ENCODE data around the gene DNAH3.

Gene DNAH3

DNA sequence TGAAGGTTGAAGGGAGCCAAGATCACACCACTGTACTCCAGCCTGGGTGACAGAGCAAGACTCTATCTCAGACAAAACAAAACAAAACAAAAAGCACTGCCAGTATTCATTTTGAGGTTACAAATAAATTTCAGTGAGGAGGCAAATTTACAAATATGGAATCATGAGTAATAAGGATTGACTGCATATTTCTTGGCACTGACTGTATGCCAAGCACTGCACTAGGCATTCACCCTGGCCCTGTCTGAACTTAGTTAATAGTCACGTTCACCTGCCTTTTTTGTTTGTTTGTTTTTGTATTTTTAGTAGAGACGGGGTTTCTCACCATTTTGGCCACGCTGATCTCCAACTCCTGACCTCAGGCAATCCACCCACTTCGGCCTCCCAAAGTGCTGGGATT is 12.9 kb upstream of the DNAH3 start:
- no peak overlapping the region for H3K4me3 ChIP-seq (ENCODE audit: low read depth, low read length)
- no peak for DNase-seq (ENCODE audit: low read depth, low spot score)
- TF ChIP-seq, protein P1, sequence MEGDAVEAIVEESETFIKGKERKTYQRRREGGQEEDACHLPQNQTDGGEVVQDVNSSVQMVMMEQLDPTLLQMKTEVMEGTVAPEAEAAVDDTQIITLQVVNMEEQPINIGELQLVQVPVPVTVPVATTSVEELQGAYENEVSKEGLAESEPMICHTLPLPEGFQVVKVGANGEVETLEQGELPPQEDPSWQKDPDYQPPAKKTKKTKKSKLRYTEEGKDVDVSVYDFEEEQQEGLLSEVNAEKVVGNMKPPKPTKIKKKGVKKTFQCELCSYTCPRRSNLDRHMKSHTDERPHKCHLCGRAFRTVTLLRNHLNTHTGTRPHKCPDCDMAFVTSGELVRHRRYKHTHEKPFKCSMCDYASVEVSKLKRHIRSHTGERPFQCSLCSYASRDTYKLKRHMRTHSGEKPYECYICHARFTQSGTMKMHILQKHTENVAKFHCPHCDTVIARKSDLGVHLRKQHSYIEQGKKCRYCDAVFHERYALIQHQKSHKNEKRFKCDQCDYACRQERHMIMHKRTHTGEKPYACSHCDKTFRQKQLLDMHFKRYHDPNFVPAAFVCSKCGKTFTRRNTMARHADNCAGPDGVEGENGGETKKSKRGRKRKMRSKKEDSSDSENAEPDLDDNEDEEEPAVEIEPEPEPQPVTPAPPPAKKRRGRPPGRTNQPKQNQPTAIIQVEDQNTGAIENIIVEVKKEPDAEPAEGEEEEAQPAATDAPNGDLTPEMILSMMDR (IDR thresholded peaks at IDR 0.05; ENCODE audit: insufficient read depth, low read length, missing control alignments) = no peak
- POLR2A ChIA-PET = interaction anchor here (0.6 kb wide), 2 partner anchors 104 to 233 kb away, joined by 3 to 4 read pairs; no protein-coding TSS in a partner anchor
- CTCF ChIA-PET = interaction anchor here (1.1 to 2.0 kb wide), 3 partner anchors 10 to 357 kb away, joined by 3 to 6 read pairs (median 4); partner anchors contain the start of gene REXO5

DNA sequence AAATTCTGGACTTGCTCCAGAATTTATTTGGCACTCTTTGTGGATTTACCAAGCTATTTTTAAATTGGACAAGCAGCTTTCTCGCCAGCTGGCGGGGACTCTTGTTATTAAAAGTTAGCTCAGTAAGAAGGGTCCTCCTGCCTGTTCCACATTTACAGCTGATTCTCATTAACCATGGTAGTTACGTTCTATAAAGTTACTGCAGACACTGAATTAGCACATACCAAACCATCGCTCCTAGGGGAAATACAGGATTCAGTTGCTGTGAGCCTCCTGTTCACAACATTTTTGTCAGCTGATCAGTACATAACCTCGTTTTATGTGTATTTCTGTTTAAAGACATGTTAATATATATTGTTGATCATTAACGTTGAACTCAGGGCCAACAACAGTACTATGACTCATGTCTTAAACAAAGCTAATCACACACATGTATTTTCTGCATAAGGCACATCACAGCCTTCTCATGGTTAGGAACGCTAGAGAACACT is 12.1 kb upstream of the DNAH3 start:
- TF ChIP-seq, protein P1 (IDR thresholded peaks at IDR 0.05; ENCODE audit: insufficient read depth, low read length, missing control alignments) = no peak
- CTCF ChIA-PET = interaction anchor here (0.8 to 2.0 kb wide), 4 partner anchors 9 to 356 kb away, joined by 3 to 6 read pairs (median 4); partner anchors contain the start of gene REXO5
- POLR2A ChIA-PET = no interaction called here
- no peak for DNase-seq (ENCODE audit: low read depth, low spot score)
- H3K4me3 ChIP-seq (ENCODE audit: low read depth, low read length) = no peak overlapping the region

DNA sequence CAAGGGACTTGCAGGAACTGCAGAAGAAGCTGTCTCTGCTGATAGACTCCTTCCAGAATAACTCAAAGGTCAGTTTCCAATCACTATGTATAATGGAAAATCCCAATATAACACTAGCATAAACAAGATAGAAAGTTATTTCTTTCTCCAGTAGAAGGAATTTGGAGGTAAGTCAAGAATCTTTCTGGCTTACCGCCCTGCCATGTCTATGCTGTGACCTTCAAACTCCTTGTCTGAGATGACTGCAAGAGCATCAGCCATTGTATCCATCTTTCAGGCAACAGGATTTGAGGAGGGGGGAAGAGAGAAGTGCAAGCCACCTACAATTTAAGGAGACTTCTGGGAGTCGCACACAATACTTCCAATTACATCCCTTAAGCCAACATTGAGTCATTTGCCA is 10.6 kb upstream of the DNAH3 start:
- POLR2A ChIA-PET = no interaction called here
- TF ChIP-seq, protein P1 (IDR thresholded peaks at IDR 0.05; ENCODE audit: insufficient read depth, low read length, missing control alignments) = no peak
- CTCF ChIA-PET = interaction anchor here (0.7 to 7.1 kb wide), 4 partner anchors 27 to 311 kb away, joined by 3 to 87 read pairs (median 19); no protein-coding TSS in a partner anchor
- DNase-seq (ENCODE audit: low read depth, low spot score) = no peak
- H3K4me3 ChIP-seq (ENCODE audit: low read depth, low read length) = no peak overlapping the region

DNA sequence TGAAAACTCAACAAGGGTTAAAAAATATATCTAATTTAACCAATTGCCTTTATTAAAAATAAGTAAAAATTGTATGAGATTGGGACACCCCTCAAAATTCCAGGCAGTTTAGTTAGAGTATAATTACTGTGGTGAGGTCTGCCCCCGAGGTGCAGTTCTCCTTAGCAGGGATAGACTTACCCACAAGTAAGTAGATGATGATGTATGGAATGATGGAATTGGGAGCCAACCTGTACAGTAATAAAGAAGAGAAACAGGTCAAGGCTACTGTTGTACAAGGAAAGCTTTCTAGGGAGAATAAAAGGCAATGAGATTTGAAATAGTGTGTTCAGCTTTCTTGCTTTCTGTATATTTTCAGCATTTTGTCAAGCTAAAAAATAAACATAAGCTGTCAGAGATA is 9.6 kb upstream of the DNAH3 start:
- H3K4me3 ChIP-seq (ENCODE audit: low read depth, low read length) = no peak overlapping the region
- TF ChIP-seq, protein P1 (IDR thresholded peaks at IDR 0.05; ENCODE audit: insufficient read depth, low read length, missing control alignments) = no peak
- POLR2A ChIA-PET = no interaction called here
- CTCF ChIA-PET = interaction anchor here (0.9 to 7.1 kb wide), 5 partner anchors 28 to 310 kb away, joined by 3 to 87 read pairs (median 5); no protein-coding TSS in a partner anchor
- DNase-seq (ENCODE audit: low read depth, low spot score) = no peak

DNA sequence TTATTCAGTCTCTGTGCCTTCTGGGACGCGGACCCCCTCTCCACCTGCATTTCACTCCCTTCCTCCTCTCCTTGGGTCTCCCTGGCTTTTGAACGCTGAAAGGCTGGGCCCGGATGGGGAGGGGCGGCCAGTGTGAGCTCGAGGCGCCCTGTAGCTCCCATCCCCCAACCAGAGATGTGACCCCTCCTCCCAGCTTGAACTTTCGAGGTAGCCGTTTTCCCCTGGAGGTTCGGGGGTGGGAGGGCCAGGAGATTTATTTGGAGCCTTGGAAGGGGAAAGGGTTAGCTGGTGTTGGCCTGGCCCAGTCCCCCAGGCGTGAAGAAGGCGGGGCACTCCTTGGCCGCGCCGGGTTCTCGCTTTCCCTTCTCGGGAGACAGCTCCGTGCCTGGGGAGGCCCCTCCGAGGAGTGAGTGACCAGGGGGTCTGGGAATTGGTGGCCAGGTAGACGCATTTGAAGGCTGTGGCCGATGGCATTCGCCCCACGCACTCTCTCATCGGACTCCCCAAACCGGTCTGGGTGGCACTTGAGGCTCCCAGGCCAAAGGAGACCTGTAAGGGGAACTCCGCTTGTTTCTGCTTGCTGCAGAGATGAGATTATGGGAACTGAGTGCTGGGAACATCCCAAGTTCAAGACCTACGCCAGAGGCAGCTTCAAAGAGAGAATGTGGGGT is 8.8 kb upstream of the DNAH3 start:
- CTCF ChIA-PET = interaction anchor here (1.2 to 7.1 kb wide), 8 partner anchors 9 to 309 kb away, joined by 3 to 87 read pairs (median 23); partner anchors contain the start of gene CRYM
- peak overlapping the region; percentile 75 for H3K4me3 ChIP-seq (ENCODE audit: low read depth, low read length)
- no peak for DNase-seq (ENCODE audit: low read depth, low spot score)
- POLR2A ChIA-PET = interaction anchor here (0.7 to 1.0 kb wide), 2 partner anchors 27 to 141 kb away, joined by 3 read pairs; no protein-coding TSS in a partner anchor
- TF ChIP-seq, protein P1 (IDR thresholded peaks at IDR 0.05; ENCODE audit: insufficient read depth, low read length, missing control alignments) = no peak
